HEK293T (cell line): Measurements from ENCODE around the gene TRIM24.

Experiments
- FOXA1 ChIP-seq: fragments of 450-650 bp; IDR thresholded peaks from 2 replicates; pipeline ENCODE4 v1.6.1; 2016; ENCODE audit warnings: mild to moderate bottlenecking
- FOXM1 ChIP-seq: fragments of 450-650 bp; IDR thresholded peaks from 2 replicates; pipeline ENCODE4 v1.6.1; 2017; ENCODE audit warnings: mild to moderate bottlenecking, borderline replicate concordance
- LEF1 ChIP-seq: fragments of 450-650 bp; IDR thresholded peaks from 2 replicates; pipeline ENCODE4 v1.6.1; 2017; ENCODE audit warnings: mild to moderate bottlenecking, borderline replicate concordance
- SP1 ChIP-seq: fragments of 450-650 bp; IDR thresholded peaks from 2 replicates; pipeline ENCODE4 v1.6.1; 2017

DNA sequence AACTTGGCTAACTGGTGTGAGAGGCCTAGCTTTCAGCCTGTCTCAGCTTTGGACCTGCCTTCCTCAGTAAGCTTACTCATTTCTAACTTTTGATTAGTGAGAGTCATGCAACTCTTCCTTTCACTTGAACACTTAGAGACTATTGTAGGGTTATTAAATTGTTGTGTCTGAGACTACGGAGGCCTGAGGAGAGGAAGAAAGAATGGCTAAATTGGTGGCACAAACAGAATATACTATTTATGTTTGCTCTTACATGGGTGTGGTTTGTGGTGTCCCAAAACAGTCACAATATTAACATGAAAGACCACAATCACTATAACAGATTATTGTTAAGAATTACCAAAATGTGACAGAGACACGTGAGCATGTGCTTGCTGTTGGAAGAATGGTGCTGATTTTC, 82.1 kb downstream of the TRIM24 start:
- no peak for TF ChIP-seq LEF1
- TF ChIP-seq FOXM1: no peak
- TF ChIP-seq SP1: no peak
- TF ChIP-seq FOXA1: no peak
